GM12865 (cell line): ENCODE results near the gene CRYZ.

Experiments
- DNase-seq: peaks from one replicate; pipeline ENCODE4 v3.0.0; 2010; ENCODE audit warnings: low read depth
- H3K4me3 ChIP-seq: 2 replicates; pipeline ENCODE4 v1.5.1; 2011; ENCODE audit warnings: mild to moderate bottlenecking, low read depth, low read length, control low read depth
- TF ChIP-seq, protein P1 (sequence below): IDR thresholded peaks from 2 replicates; pipeline ENCODE4 v1.5.1; 2011; ENCODE audit warnings: low read length, control low read depth, low read depth, inconsistent platforms; ENCODE audit not compliant: insufficient read depth; ENCODE audit errors: missing control alignments

Gene CRYZ

DNA sequence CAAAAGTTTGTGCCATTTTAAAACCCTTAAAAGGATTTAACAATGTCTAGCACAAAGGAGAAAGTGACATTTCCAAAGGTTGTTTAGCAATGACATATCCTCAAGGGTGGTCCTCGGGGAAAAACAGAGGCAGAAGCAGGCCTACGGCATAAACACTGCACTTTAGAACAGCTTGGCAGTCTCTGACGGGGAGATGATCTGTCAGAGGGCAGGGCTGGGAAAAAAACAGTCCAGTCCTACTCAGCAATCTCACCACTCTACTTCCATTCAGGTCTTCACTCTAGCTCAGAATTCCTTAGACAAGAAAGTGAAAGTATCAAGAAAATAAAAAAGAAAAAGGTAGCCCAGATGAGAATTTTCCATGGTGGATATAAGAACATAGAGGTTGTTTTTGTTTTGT is 4.1 kb downstream of the CRYZ start:
- DNase-seq, result no peak
- H3K4me3 ChIP-seq, result no peak overlapping the region
- TF ChIP-seq, protein P1, sequence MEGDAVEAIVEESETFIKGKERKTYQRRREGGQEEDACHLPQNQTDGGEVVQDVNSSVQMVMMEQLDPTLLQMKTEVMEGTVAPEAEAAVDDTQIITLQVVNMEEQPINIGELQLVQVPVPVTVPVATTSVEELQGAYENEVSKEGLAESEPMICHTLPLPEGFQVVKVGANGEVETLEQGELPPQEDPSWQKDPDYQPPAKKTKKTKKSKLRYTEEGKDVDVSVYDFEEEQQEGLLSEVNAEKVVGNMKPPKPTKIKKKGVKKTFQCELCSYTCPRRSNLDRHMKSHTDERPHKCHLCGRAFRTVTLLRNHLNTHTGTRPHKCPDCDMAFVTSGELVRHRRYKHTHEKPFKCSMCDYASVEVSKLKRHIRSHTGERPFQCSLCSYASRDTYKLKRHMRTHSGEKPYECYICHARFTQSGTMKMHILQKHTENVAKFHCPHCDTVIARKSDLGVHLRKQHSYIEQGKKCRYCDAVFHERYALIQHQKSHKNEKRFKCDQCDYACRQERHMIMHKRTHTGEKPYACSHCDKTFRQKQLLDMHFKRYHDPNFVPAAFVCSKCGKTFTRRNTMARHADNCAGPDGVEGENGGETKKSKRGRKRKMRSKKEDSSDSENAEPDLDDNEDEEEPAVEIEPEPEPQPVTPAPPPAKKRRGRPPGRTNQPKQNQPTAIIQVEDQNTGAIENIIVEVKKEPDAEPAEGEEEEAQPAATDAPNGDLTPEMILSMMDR, result no peak

DNA sequence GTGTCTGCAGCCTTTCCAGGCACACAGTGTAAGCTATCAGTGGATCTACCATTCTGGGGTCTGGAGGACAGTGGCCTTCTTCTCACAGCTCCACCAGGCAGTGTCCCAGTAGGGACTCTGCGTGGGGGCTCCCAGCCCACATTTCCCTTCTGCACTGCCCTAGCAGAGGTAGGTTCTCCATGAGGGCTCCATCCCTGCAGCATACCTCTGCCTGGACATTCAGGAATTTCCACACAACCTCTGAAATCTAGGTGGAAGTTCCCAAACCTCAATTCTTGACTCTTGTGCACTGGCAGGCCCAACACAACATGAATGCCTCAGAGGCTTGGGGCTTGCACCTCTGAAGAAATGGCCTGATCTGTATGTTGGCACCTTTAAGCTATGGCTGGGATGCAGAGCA is 6.8 kb downstream of the CRYZ start:
- no peak for DNase-seq
- TF ChIP-seq, protein P1, result no peak
- H3K4me3 ChIP-seq, result no peak overlapping the region

DNA sequence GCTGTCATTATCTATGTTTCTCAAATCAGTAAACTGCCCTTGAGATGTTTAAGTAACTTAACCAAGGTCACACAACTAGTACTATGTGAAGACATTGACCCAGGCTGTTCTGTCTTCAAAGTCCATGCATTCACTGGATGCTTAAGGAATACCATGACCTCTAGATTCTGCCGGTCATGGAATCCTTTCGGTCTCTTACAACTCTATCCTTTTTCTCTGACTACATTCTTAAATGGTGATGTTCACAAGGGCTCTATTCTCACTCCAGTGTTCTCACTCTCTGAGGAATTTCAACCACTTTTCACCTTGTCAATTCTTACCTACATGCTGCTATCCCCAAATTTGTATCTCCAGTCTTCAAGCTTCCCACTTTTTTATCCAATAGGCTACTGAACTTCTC is 15.2 kb downstream of the CRYZ start:
- no peak overlapping the region for H3K4me3 ChIP-seq
- no peak for DNase-seq
- TF ChIP-seq, protein P1, result no peak

DNA sequence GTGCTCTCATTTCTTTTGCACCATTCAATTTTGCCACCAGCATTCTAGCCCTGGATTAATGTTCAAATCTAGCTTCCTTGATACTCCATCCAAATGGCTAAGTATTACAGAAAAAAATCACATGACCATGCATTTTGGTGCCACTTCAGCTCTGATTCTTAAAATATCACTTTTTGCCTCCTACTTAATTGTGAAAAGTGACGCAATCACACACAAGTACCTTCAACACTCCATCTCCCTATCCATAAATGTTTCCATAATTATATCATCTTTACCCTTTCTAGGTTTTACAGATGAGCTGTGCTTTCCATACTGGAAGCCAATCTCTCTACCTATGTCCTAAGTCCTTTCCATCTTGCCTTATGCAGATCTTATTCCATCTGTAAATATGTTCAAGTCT is 16.0 kb downstream of the CRYZ start:
- DNase-seq, result no peak
- TF ChIP-seq, protein P1, result no peak
- no peak overlapping the region for H3K4me3 ChIP-seq

DNA sequence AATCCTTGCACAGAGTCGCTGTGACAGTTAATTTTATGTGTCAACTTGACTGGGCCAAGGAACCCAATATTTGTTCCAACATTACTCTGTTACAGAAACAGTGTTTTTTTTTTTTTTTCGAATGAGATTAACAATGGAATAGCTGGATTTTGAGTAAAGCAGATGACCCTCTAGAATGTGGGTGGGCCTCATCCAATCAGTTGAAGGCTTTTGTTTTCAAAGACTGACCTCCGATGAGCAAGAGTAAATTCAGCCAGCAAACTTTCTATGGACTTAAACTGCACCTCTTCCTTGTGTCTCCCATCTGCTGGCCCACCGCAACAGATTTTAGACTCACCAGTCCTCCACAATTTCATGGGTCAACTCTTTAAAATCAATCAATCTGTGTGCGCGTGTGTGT is 17.0 kb downstream of the CRYZ start:
- TF ChIP-seq, protein P1, result no peak
- DNase-seq, result no peak
- H3K4me3 ChIP-seq, result no peak overlapping the region

DNA sequence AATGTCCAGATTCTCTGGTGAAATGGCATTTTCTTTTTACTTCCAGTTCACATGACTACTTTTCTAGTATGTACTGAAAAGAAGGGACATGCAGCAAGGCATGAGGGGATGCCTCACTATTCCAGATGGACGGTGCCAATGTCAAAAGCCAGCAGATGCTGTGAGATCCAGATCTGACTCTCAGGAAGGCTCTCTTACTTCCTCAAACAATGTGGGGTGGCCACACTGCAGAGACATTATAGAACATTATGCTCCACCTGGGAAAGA is 17.7 kb downstream of the CRYZ start:
- TF ChIP-seq, protein P1, result no peak
- no peak overlapping the region for H3K4me3 ChIP-seq
- DNase-seq, result no peak

DNA sequence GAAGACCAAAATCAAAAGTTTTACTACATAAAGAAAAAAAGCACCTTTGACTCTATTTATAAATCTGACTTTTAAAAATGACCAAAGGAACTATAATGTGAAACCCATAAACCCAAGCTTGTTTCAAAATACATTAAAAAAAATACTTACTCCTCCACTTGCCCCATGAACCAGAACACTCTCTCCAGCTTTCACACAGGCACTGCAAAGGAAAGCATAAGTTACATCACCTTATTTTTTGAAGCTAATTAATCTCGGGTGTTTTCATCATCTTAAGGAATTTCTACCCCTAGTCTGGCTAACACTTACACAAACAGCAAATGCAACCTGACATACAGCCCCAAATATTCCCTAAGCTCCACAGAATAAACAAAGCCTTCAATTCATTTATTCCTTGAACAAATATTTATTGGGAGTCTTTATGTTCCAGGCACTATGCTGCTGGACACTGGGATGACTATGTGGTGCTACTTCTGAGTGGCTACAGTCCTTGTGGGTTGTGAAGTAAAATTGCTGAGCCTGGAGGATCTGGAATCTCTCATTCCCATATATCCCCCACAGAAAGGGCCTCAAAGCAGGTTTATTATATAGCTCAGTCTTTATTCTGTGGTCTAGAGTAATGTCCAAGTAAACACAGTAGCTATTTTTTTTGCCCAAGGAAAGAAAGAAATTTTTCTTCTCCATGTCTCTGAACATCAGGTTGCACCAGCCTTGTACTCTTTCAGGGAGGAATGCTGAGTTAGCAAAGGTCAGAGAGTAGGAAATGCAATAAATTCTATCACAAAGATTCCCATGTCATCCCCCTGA is 18.2 kb downstream of the CRYZ start:
- DNase-seq, result peak; percentile 44
- TF ChIP-seq, protein P1, result no peak
- no peak overlapping the region for H3K4me3 ChIP-seq
